B cell (primary cell): ENCODE results near the gene IGSF9B. TPM values are rescaled to one million over a fixed set of nuclear protein-coding genes. Genes with fewer than 3 reads are reported as not detected.

Experiments
- ATAC-seq: fragments of 200-7000 bp; cut with Tn5 transposase; one replicate; pipeline ENCODE4 v1.10.0; 2021; ENCODE audit warnings: low read depth, mild to moderate bottlenecking, moderate number of reproducible peaks, moderate library complexity
- CTCF ChIA-PET: fragments of 350-600 bp; sonication (Branson Sonifier 250); formaldehyde crosslinking; loops from one replicate; lab custom pipeline; 2021; ENCODE audit warnings: antibody characterized with exemption, inconsistent platforms; lab: Charles Lee
- POLR2A ChIA-PET: fragments of 350-600 bp; sonication (Branson Sonifier 250); formaldehyde crosslinking; loops from one replicate; lab custom pipeline; 2021; ENCODE audit warnings: antibody characterized with exemption; lab: Charles Lee
- DNase-seq: peaks from one replicate; pipeline ENCODE4 v3.0.0; 2013
- H2AFZ ChIP-seq: 2 replicates; pipeline ENCODE4 v1.6.1; 2012; ENCODE audit warnings: mild to moderate bottlenecking, low read depth, low read length; ENCODE audit not compliant: insufficient read depth, poor library complexity, severe bottlenecking
- H3K27ac ChIP-seq, 2 donors: 1 replicate in 1 of 2; 2 replicates in 1 of 2; pipeline ENCODE4 v1.5.1; 2012 to 2013; ENCODE audit warnings: low read length in 2 of 2, mild to moderate bottlenecking in 2 of 2, moderate library complexity in 1 of 2
- H3K27me3 ChIP-seq, 4 experiments: fragments of 200-600 bp in 1 of 4; sonication (generic) in 1 of 4; replicated peaks in 1 of 4; 1 replicate in 2 of 4; 2 replicates in 2 of 4; pipeline versions ENCODE4 v1.6.1 to v1.7.0; 2013 to 2016; ENCODE audit warnings: low read length in 3 of 4, mild to moderate bottlenecking in 2 of 4, mixed read lengths in 1 of 4, moderate library complexity in 1 of 4; ENCODE audit not compliant: insufficient read depth in 4 of 4, control insufficient read depth in 3 of 4; ENCODE audit errors: control extremely low read depth in 1 of 4
- H3K36me3 ChIP-seq, 2 experiments: replicated peaks in 1 of 2; 1 replicate in 1 of 2; 2 replicates in 1 of 2; pipeline versions ENCODE4 v1.6.1 to v1.7.1; 2013; ENCODE audit warnings: low read length in 1 of 2; ENCODE audit not compliant: insufficient read depth in 2 of 2, control insufficient read depth in 1 of 2; ENCODE audit errors: control extremely low read depth in 1 of 2, extremely low read depth in 1 of 2
- H3K4me1 ChIP-seq, 2 donors: fragments of 200-600 bp in 1 of 2; sonication (generic) in 1 of 2; 1 replicate in 1 of 2; 2 replicates in 1 of 2; pipeline versions ENCODE4 v1.5.1 to v1.6.1; 2013 to 2017; ENCODE audit warnings: low read length in 2 of 2; ENCODE audit not compliant: control insufficient read depth in 2 of 2, insufficient read depth in 2 of 2
- H3K4me2 ChIP-seq: replicated peaks from 2 replicates; pipeline ENCODE3; 2012; ENCODE audit warnings: mild to moderate bottlenecking, low read depth, low read length; ENCODE audit not compliant: poor library complexity, severe bottlenecking
- H3K4me3 ChIP-seq, 5 experiments: fragments of 200-600 bp in 1 of 5; sonication (generic) in 1 of 5; 1 replicate in 3 of 5; 2 replicates in 2 of 5; pipeline versions ENCODE4 v1.5.1 to v1.7.0; 2011 to 2016; ENCODE audit warnings: low read length in 4 of 5, mild to moderate bottlenecking in 4 of 5, low read depth in 2 of 5, control low read depth in 1 of 5, moderate library complexity in 1 of 5; ENCODE audit not compliant: insufficient read depth in 1 of 5; ENCODE audit errors: control extremely low read depth in 1 of 5, extremely low read depth in 1 of 5
- H3K79me2 ChIP-seq: fragments of 200-600 bp; sonication (generic); one replicate; pipeline ENCODE4 v1.6.0; 2016; ENCODE audit warnings: low read length; ENCODE audit not compliant: control insufficient read depth, insufficient read depth
- H3K9ac ChIP-seq: fragments of 200-600 bp; sonication (generic); 2 replicates; pipeline ENCODE4 v1.6.1; 2017; ENCODE audit warnings: mild to moderate bottlenecking, low read length, moderate library complexity
- H3K9me3 ChIP-seq, 3 donors: one replicate each; pipeline versions ENCODE4 v1.6.1 to v1.7.1; 2013; ENCODE audit warnings: low read length in 2 of 3; ENCODE audit not compliant: control insufficient read depth in 2 of 3, insufficient read depth in 1 of 3; ENCODE audit errors: control extremely low read depth in 1 of 3
- H4K20me1 ChIP-seq: 2 replicates; pipeline ENCODE4 v1.6.0; 2012; ENCODE audit warnings: mild to moderate bottlenecking, low read length; ENCODE audit not compliant: insufficient read depth, control insufficient read depth, poor library complexity, severe bottlenecking
- H3K27ac Mint-ChIP-seq: one replicate; pipeline ENCODE4 v1.8.0; 2021; ENCODE audit warnings: mixed read lengths
- H3K27me3 Mint-ChIP-seq: one replicate; pipeline ENCODE4 v1.8.0; 2021; ENCODE audit warnings: mixed read lengths
- H3K4me1 Mint-ChIP-seq: one replicate; pipeline ENCODE4 v1.8.0; 2021; ENCODE audit warnings: mixed read lengths
- H3K4me3 Mint-ChIP-seq: one replicate; pipeline ENCODE4 v1.8.0; 2021; ENCODE audit warnings: mixed read lengths
- H3K9me3 Mint-ChIP-seq: one replicate; pipeline ENCODE4 v1.8.0; 2022; ENCODE audit warnings: mixed read lengths; ENCODE audit not compliant: insufficient read depth
- CTCF ChIP-seq: fragments of 200-600 bp; IDR thresholded peaks from one replicate; pipeline ENCODE4 v1.8.0; 2022; ENCODE audit warnings: antibody characterized with exemption, mild to moderate bottlenecking
- EZH2 ChIP-seq: IDR thresholded peaks from 2 replicates; pipeline ENCODE4 v1.6.1; 2012; ENCODE audit warnings: borderline replicate concordance, low read depth, mild to moderate bottlenecking, moderate library complexity, low read length; ENCODE audit not compliant: insufficient read depth, poor library complexity, severe bottlenecking
- WGBS: methylation state at CpG from one replicate; pipeline ENCODE4 v1.1.5; 2013; ENCODE audit warnings: missing lambda C conversion rate; ENCODE audit not compliant: insufficient coverage; 5-methylcytosine and 5-hydroxymethylcytosine counted together
- intact Hi-C: fragments of 100-400 bp; cut with micrococcal nuclease; formaldehyde crosslinking; loops from one replicate; pipeline ENCODE4 v1.10.0; 2022
- polyA plus RNA-seq: library from polyadenylated mRNA; depleted of rRNA; stranded (reverse); fragments of >200 nt; gene quantifications from 2 replicates; pipeline ENCODE4 v1.2.3, GENCODE V29; 2012
- total RNA-seq, 2 donors: library from RNA; stranded (reverse); fragments of 120-200 nt in 1 of 2; gene quantifications; 1 replicate in 1 of 2; 2 replicates in 1 of 2; pipeline versions ENCODE4 v1.2.3 to v1.2.4, GENCODE V29; 2013 to 2022

IGSF9B gene
- total and polyA plus RNA-seq, 2 donors (not counting 1 experiment from before 2014, with no cell fraction given) = 0.15 to 0.37 TPM

DNA sequence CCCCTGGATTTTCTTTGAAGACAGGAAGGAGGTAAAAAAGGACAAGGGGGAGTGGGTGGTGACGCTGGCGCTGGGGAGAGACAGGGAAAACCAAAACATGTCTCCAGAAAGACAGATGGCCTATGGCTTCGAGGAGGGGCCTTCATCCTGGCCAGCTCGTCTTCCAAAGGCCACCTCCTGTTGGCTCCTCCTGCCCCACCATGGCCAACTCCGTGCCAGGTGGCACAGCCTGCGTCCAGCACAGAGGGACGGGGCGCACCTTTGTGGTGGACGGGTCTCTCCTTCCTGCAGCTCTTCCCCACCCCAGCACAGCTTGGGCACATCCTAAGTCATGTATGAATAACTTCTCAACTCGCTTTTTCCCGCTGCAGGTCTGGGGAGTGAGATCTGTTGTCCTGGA is 22.7 kb downstream of the IGSF9B start:
- Histone ChIP-seq H3K9ac (no peak overlapping the region), H4K20me1 (no peaks in the 10 kb centered on the region), H3K36me3 (no peaks in the 10 kb centered on the region), H3K79me2 (no peaks in the 10 kb centered on the region), H3K4me3 (no peak overlapping the region), H3K4me2 (no peak overlapping the region), H3K4me1 (no peaks in the 10 kb centered on the region), H3K27ac (no peak overlapping the region), H3K9me3 (peaks cover 0 to 4% (median 0%) of the 10 kb centered on the region in 3 donors), H2AFZ (no peak overlapping the region), H3K27me3 (no peaks in the 10 kb centered on the region)
- ChIA-PET POLR2A (no interaction called here), CTCF (no interaction called here)
- no peak overlapping the region for H3K27ac Mint-ChIP-seq
- no peaks in the 10 kb centered on the region for H3K4me1 Mint-ChIP-seq
- TF ChIP-seq EZH2 = no peak
- no peak for TF ChIP-seq CTCF
- no peaks in the 10 kb centered on the region for H3K27me3 Mint-ChIP-seq
- H3K9me3 Mint-ChIP-seq = no peaks in the 10 kb centered on the region
- no peak overlapping the region for H3K4me3 Mint-ChIP-seq
- no peak for DNase-seq
- 83% methylated on average over 11 of the region's 11 CpGs for WGBS
- intact Hi-C loops = no loop called here
- ATAC-seq = no peak

DNA sequence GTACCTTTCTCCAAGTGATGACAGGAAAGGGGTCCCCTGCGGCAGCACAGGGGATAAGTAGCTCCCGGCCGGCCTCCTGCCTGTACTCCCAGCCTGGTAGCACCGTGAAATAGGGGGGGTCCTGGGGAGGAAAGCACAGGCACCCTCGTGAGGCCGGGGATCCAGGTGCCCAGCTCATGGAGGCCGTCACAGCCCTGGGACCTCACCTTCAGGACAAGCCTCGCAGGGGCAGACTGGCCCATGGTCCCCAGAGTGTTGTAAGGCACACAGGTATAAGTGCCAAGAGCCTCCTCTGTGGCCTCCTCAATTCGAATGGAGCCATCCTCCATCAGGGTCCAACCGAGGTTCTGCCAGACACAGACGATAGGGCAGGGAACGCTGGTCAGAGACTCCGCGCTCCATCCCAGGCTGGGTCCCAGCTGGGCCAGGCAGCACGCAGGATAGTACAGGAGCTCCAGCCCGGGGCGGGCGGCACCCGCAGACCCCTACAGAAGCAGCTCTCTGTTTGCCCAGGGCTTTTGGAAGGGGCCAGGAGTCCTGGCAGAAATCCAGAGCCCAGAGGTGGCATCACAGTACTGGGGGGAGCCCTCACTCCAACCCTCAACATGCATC is 25.2 kb downstream of the IGSF9B start:
- Histone ChIP-seq H2AFZ (no peak overlapping the region), H4K20me1 (no peaks in the 10 kb centered on the region), H3K4me1 (peaks cover 0 to 8% of the 10 kb centered on the region in 2 donors), H3K9ac (no peak overlapping the region), H3K4me2 (no peak overlapping the region), H3K4me3 (no peak overlapping the region), H3K9me3 (peaks cover 0 to 8% (median 0%) of the 10 kb centered on the region in 3 donors), H3K79me2 (no peaks in the 10 kb centered on the region), H3K36me3 (no peaks in the 10 kb centered on the region), H3K27ac (no peak overlapping the region), H3K27me3 (peaks cover 0 to 3% (median 0%) of the 10 kb centered on the region in 4 experiments)
- H3K4me3 Mint-ChIP-seq = no peak overlapping the region
- DNase-seq (no peak), ATAC-seq (no peak)
- intact Hi-C loops = no loop called here
- ChIA-PET CTCF (no interaction called here), POLR2A (no interaction called here)
- H3K4me1 Mint-ChIP-seq = peaks cover 5% of the 10 kb centered on the region
- peaks cover 10% of the 10 kb centered on the region for H3K27me3 Mint-ChIP-seq
- no peaks in the 10 kb centered on the region for H3K9me3 Mint-ChIP-seq
- TF ChIP-seq CTCF (no peak), EZH2 (no peak)
- WGBS = 96% methylated on average over 19 of the region's 19 CpGs
- no peak overlapping the region for H3K27ac Mint-ChIP-seq
